AML-193 (cell line): Measurements from ENCODE around the gene PHB1.
"Not testable (repeated sequence)": the region's sequence is repeated elsewhere in the genome, so short reads cannot be mapped to it uniquely, and the experiment has no call there.

Experiments used
- DNase-seq, 2 experiments: peaks; one replicate each; lab custom pipeline; 2025; lab: John Stamatoyannopoulos, UW

PHB1 gene

DNA sequence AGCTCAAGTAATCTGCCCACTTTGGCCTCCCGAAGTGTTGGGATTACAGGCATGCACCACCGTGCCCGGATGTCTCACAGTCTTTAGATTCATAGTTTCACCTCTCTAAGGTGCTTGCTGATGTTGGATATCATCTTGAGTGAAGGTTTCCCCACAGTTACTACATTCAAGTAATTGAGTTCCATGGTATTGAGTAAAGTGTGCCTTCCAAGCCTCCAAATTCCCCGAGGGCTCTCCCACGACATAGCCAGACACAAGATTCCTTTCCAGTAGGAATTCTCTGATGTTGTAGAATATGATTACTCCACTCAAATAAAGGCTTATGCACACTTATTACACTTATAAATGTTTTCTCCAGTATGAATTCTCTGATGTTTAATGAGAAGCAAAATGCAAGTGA, 36.4 kb downstream of the PHB1 start:
- DNase-seq: no peak

DNA sequence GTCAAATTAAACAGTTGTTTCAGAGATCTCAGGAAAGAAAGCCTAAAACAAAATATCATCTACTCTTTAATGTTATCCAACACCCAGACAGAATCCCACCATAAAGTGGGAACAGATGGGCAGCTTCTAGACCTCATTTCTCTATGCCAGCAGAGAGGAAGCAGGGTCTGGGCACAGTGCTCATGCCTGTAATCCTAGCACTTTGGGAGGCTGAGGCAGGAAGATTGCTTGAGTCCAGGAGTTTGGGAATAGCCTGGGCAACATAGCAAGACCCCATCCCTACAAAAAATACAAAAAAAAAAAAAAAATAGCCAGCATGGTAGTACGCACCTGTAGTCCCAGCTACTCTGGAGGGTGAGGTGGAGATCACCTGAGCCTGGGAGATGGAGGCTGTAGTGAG, 39.1 kb downstream of the PHB1 start:
- no peak for DNase-seq

DNA sequence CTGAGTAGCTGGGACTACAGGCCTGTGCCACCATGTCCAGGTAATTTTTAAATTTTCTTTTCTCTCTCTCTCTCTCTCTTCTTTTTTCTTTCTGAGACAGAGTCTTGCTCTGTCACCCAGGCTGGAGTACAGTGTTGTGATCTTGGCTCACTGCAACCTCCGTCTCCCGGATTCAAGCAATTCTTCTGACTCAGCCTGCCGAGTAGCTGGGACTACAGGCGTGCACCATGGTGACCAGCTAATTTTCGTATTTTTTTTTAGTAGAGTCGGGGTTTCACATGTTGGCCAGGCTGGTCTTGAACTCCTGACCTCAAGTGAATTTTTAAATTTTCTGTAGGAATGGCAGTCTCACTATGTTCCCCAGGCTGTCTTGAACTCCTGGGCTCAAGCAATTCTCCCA, 41.6 kb downstream of the PHB1 start:
- no peak for DNase-seq

DNA sequence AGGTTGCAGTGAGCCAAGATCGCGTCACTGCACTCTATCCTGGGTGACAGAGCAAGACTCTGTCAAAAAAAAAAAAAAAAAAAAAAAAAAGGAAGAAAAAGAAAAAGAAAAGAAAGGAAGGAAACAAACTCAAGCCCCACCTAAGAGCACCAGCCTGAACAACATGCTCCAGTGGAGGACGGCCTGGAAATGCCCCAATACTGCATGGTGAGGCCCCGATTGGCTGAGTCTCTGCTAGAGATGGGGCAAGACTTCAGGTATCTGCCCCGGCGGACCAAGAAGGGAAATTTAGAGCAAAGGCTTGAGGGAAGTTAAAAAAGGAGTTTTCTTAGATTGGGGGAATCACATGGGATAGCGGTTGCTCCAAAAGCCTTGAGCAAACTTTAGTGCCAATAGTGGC, 42.3 kb downstream of the PHB1 start:
- DNase-seq: no peak

DNA sequence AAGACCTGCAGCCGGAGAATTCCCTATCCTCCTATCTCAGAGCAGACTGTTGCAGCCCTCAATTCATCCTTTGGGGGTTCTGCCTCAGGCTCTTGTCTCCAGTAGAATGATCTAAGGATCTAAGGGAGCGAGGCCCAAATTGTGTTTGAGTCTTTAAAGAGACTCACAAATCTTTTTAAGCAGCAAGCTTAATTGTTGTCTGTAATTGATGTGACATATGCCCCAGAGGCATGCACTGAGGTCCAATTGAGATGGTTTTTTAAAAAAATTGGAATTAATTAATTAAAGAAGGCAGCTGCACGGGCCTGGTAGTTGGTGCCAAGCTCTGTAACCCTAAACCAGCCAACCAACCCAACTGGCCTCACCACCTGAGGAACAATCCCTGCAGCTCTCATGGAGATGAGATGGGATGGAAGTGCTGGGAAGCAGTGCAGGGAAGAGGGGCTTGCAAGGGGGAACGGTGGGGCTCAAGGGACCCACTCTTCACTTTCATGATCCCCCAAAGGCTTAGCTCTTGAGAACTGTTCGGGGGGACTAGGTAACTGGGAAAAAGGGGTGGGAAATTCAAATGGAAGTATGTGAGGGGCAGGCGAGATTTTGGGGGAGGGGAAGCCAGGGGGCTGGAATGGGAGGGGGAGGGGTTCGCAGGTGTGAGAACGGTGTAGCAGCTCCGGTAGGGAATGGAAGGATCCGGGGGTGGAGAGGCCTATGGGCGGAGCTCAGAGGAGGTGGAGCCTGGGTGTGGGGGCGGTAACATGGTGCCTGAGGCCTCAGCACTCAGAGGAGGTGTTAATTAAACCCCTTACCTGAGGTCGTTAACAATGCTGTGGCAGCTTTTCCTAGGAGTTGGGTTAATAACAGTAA, 43.5 kb downstream of the PHB1 start:
- DNase-seq: no peak

DNA sequence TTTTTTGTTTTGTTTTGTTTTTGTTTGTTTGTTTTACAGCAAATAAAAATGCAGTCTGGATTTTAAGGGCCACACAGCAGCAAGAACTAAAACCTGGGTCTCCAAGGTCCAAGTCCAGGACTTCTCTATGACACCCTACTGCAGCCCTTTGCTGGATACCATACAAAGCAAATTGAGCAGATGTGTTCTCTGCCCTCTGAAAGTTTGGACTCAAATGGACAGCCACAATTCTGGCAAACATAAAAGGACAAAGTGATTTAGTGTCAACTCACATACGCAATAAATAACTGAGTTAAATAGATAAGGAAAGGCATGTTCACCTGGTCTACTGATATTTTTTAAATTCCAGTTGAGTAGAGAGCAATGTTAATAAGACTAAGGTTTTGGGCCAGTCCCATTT, 44.9 kb downstream of the PHB1 start:
- DNase-seq: no peak

DNA sequence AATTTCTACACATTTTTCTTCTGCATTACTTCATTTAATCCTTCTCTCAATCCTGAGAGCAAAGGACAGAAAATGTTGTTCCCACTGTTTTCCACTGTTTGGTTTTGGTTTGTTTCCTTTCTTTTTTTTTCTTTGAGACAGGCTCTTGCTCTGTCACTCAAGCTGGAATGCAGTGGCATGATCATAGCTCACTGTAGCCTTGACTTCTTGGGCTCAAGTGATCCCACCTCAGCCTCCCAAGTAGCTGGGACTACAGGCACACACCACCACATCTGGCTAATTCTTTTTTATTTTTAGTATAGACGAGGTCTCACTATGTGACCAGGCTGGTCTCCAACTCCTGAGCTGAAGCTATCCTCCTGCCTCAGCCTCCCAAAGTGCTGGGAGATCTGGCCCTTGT, 45.6 kb downstream of the PHB1 start:
- DNase-seq: no peak

DNA sequence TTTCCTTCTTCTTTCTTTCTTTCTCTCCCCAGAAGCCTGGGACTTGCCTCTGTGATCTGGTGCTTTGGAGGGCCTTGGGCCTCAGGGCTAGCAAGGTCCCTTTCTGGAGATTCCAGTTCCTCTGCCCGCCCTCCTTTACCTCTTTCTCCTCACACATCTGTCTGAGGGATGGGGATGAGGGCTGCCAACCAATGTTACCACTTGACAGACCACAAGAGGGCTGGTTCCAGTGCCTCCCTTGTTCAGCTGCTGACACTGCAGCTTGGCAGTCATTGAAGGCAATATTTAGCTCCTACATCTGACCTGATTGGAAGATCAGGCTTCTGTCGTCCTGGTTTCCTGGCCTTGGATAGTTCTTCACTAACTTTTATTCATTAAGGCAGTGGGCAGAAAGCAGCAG, 49.0 kb downstream of the PHB1 start:
- peak; percentile 61 to 62 for DNase-seq

DNA sequence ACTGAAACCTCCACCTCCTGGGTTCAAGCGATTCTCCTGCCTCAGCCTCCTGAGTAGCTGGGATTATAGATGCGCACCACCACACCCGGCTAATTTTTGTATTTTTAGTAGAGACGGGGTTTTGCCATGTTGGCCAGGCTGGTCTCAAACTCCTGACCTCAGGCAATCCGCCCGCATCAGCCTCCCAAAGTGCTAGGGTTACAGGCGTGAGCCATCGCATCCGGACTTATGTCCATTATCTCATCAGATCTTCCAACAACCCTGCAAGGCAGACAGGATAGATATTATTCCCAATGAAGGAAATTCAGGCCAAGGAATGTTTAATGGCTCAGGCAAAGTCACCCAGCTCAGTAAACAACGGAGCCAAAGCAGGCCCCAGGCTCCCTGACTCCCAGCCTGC, 49.6 kb downstream of the PHB1 start:
- DNase-seq: not testable (repeated sequence)

DNA sequence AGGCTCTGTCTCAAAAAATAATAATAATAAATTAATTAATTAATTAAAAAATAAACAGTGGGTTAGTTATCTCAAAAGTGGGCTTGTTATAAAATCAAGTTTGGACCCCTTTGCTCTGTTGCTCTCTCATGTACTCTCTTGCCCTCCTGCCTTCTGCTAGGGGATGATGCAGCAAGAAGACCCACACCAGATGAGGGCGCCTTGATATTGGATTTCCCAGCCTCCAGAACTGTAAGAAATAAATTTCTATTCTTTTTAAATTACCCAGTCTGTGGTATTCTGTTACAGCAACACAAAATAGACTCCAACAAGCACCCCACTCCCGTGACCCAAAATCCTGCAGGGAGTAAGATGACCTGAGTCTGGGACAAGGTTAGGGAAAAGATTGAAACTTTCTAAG, 50.6 kb downstream of the PHB1 start:
- DNase-seq: no peak

DNA sequence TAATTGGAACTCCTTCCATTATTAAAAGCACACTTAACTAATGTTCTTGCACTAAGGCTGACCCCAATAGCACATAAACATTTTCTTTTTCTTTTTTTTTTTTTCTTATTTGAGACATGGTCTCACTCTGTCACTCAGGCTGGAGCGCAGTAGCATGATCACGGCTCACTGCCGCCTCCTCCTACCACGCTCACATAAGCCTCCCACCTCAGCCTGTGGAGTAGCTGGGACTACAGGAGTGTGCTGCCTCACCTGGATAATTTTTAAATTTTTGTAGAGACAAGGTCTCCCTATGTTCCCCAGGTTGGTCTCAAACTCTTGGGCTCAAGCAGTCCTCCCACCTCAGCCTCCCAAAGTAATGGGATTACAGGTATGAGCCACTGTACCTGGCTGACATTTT, 51.4 kb downstream of the PHB1 start:
- no peak for DNase-seq

DNA sequence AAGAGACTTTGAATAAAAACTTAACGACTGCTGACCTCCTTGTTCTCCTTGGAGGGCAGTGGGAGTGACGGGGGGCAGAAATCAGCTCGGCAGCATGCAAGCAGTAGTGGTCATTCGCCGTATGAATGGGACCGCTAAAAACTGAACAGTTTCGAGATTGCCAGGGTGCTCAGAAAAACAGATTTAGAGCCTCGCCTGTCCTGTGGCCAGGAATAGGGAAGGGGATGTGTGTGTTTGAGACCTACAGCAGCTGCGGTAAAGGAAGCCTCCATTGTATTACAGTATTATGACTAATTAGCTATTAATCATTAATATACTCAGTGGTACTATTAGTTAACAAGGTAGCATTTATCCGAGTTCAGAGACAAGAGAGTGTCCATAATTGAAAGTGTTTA, 52.0 kb downstream of the PHB1 start:
- no peak for DNase-seq

DNA sequence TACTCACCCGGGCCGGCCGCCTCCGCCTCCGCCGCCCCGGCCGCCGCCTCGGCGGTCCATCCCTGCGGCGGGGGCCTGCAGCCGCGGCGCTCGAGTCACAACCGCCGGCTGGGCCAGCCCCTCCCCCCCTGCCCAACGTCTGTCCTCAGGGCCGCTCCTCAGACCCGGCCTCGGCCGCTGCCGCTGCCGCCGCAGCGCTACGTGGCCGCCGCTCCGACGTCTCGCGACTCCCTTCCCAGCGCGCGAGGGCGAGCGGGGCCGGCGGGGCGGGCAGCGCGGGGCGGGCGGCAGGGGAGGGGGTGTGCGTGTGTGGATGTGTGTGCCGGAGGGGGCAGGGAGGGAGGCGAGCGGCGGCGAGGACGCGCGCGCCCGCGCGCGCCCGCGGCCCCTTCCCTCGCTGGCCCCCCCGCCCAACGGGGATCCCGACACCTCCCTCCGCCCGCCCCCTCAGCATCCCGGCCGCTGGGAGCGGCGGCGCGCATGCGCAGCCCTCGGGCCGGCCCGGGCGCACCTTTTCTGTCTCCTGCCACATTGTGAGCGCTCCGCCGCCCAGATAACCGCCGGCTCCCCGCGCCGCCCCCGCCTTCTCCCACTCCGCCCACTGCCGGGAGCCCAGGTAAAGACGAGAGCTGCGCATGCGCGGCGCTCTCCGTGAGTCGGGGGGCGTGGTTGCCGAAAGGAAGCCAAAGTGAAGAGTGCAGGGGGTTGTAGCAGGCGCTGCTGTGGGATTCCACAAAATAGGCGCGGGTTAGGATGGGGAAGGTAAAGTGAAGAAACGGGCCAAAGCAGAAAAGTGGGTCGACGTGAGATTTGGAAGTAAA, 52.6 kb downstream of the PHB1 start, which contains the start of gene ZNF652:
Gene ZNF652 (minus strand): TSS at position 349 of the 821 bp plus-strand sequence. CDS start 44,525 bp downstream, outside the sequence.
- DNase-seq: peak; percentile 79

DNA sequence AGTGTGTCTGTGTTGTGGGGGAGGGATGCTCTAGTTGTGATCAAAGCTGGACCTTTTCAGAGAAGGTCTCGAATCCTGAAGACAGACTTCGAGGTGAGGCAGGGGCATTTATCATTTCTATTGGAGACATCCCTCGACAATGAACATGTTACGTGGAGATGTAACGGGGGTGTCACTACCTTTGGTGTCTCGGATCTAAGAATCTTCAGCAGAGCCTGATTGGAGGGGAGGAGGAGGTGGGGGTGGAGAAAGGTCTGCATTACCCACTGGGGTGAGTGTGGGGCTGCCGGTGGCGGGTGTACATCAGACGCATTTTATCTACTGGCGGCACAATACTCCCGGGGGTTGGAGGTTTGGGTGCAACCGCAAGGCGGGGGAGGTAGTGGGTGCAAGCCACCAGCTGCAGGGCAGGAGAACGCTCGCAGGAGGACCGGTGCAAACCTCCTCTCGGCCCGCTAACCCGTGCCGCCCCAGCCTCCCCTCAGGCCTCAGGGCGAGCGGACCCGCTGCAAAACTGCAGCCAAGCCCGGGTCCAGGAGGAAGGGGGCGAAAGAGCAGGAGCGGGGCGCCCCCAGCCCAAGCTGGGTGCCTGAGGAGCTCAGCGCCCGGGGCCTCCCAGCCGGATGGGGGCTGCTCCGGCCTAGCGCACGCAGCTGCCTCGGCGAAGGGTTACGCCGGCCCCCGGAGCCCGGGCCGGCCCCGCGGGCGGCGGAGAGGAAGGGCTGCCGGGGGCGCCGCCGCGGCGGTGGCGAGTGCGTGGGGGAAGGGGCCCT, 53.4 kb downstream of the PHB1 start:
- peak; percentile 38 to 49 for DNase-seq

DNA sequence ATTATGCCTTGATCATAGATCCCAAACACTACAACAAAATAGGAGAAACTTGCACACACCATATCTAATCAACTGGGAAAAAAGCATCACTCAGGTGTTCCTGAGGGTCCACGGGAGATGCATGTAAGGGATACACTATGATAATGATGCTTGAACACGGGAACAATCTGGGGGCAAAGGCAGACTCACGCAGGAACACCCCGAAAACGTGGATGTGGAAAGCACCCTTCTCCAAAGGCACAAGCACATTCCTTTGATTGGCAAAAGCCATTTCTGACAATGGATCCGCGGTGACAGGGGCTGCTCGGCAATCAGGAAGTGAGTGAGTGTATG, 53.9 kb downstream of the PHB1 start:
- DNase-seq: peak; percentile 42 to 65

DNA sequence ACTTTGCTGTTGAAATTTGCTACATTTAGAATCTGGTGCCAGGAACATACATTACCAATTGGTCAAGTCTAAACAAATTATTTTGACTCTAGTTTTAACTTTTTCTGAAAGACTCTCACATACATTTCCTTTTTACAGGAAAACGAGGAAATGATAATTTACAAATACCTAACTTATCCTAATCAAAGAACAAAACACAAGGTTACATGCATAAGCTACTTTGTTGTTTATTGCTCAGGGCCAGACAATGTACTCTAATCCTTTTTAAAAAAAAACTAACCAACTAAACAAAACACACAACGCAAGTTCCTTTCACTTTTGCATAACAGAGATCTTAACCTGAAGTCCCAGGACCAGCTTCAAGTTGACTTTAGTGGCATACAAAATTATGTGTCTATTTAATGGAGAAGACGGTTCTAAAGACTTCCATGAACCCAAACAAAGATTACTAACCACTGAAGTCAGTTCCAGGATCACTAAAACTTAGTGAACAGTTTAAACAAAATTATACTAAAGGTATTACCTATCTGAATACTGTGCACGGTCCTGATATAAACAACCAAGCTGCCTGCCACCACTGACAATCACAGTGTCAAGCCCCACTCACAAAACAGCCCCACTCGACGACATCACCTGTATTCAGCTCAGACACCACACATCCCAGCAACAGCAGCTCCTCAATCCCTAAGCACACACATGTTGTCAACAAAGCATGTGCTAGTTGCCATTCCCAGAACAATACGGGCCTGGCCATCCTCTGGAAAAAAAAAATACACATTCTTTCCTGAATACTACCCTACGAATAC, 54.5 kb downstream of the PHB1 start:
- DNase-seq: peak in 1 of 2 experiments; percentile 17

DNA sequence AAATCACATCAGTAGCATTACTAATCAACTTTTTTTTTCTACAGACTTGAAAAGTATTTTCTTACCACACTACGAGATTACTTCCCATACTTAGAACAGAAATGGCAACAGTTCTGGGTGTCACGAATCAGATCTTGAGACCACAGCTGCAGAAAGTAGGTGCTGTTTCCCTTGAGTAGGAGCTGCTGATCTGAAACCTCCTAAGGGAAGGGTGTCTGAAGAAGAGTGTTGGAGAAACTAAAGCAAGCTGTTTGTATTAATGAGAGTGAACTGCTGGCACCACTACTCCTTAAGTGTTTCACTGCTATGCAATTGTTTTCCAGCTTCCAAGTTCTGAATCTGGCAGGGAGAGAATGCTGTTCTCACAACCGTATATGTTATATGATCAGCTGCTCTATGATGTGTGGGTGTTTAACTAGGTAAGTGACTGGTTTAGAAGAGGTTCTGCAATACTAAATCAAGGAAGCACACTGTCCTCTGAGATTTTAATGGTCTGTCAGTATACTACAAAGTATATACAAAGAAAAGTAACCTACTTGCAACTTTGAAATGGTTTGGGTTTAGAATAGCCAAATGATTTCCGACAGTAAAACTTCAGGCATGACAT, 55.9 kb downstream of the PHB1 start:
- no peak for DNase-seq

DNA sequence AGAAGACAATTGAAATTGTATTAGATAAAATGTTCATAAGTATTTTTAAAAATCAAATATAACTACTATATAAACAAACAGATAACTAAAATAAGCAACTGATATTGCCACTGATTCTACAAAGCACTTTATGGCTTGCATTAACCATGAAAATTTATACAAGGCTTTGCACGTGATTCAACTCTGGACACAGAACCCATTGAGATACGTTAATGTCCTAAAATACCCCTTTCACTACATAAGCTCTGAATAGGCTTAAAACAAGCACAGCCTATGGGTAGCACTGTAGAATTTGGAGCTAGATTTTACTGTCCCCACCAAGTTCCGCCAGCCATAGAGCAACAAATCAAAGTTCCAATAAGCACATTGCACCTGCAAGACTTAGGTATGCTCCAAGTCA, 57.2 kb downstream of the PHB1 start:
- DNase-seq: no peak

DNA sequence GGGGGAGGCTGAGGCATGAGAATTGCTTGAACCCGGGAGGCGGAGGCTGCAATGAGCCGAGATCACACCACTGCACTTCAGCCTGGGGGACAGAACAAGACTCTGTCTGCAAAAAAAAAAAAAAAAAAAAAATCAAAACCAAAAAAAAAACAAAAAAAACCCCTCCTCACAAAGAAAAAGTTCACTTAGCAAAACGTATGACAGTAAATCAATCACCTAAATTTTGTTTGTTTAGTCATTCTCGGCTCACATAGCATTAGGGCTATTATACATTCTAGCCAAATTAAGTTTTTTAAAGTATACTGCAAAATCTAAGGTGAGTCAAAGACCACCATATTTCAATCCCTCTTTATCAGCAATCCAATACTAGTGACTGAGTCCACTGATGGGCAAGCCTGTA, 58.4 kb downstream of the PHB1 start:
- no peak for DNase-seq
